ENCODE data around the gene HPS6. TPM values are rescaled to one million over a fixed set of nuclear protein-coding genes. Genes with fewer than 3 reads are reported as not detected.

Gene HPS6
- total and polyA plus RNA-seq, 9 of the 15 experiments (the other 6 are each of a cell fraction or from before 2014, with no cell fraction given) = 0.45 to 14.0 (median 4.5) TPM

DNA sequence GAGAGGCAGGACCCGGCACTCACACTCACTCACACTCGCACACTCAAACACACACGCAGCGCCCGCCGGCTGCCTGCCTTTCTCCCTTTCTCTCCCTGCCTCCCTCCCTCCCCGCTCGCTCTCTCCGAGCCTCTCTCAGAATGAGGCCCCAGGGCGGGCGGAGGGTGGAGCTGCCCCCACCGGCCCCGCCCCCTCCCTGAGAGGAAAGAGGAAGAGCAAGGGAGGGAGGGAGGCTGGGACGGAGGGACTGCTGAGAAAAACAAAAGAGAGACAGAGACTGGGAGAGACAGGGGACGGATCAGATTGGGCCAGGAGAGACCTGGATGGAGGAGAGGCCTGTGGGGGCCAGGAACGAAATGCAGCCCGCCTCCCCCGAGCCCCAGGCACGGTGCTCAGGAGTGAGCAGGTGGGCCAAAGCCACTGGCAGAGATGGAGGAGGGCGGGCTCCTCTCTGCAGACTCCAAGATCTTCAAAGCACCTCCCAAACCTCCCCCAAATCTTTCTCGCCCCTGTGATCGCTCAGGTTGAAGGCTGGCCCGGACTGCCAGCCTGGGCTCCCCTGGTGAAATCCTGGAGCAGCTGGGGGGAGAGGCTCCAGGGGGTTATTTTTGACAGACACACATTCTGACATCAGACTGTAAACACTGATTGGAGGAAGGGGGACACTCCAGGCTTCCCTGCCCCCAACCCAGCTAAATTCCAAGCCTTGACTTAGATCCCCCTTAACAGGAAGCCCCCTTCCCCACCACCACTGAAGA lies 49.9 kb downstream of the HPS6 start (continued):
- TF ChIP-seq, protein P1, sequence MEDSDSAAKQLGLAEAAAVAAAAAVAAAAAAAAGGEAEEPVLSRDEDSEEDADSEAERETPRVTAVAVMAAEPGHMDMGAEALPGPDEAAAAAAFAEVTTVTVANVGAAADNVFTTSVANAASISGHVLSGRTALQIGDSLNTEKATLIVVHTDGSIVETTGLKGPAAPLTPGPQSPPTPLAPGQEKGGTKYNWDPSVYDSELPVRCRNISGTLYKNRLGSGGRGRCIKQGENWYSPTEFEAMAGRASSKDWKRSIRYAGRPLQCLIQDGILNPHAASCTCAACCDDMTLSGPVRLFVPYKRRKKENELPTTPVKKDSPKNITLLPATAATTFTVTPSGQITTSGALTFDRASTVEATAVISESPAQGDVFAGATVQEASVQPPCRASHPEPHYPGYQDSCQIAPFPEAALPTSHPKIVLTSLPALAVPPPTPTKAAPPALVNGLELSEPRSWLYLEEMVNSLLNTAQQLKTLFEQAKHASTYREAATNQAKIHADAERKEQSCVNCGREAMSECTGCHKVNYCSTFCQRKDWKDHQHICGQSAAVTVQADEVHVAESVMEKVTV (CRISPR knock-in tag; IDR thresholded peaks at IDR 0.05) = no peak
- TF ChIP-seq POLR2AphosphoS5 (IDR thresholded peaks at IDR 0.05; ENCODE audit: control insufficient read depth, insufficient read depth, low read depth, low read length) (peak; percentile 88), RBBP5 (IDR thresholded peaks at IDR 0.05; ENCODE audit: borderline replicate concordance, insufficient read depth, low read length, poor library complexity, severe bottlenecking) (peak; percentile 3), FOXA1 (IDR thresholded peaks at IDR 0.05; ENCODE audit: borderline replicate concordance) (no peak), ARNT (IDR thresholded peaks at IDR 0.05) (no peak), MAZ (CRISPR knock-in tag; conservative IDR thresholded peaks at IDR 0.05 in 1 of 2, IDR thresholded peaks at IDR 0.05 in 1 of 2) (peak; percentile 80 to 98), TBP (optimal IDR thresholded peaks at IDR 0.05; ENCODE audit: low read depth, low read length) (peak; percentile 66), U2AF1 (optimal IDR thresholded peaks at IDR 0.05; ENCODE audit: low read depth, low read length) (no peak), PURB (CRISPR knock-in tag; IDR thresholded peaks at IDR 0.05; ENCODE audit: low read depth) (no peak)
- TF ChIP-seq, protein P2, sequence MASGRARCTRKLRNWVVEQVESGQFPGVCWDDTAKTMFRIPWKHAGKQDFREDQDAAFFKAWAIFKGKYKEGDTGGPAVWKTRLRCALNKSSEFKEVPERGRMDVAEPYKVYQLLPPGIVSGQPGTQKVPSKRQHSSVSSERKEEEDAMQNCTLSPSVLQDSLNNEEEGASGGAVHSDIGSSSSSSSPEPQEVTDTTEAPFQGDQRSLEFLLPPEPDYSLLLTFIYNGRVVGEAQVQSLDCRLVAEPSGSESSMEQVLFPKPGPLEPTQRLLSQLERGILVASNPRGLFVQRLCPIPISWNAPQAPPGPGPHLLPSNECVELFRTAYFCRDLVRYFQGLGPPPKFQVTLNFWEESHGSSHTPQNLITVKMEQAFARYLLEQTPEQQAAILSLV (tag; IDR thresholded peaks at IDR 0.05) = no peak
- TF ChIP-seq, protein P3, sequence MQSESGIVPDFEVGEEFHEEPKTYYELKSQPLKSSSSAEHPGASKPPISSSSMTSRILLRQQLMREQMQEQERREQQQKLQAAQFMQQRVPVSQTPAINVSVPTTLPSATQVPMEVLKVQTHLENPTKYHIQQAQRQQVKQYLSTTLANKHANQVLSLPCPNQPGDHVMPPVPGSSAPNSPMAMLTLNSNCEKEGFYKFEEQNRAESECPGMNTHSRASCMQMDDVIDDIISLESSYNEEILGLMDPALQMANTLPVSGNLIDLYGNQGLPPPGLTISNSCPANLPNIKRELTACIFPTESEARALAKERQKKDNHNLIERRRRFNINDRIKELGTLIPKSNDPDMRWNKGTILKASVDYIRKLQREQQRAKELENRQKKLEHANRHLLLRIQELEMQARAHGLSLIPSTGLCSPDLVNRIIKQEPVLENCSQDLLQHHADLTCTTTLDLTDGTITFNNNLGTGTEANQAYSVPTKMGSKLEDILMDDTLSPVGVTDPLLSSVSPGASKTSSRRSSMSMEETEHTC (IDR thresholded peaks at IDR 0.05) = no peak

All from K562 (cell line).